ENCODE results near the gene DTHD1. TPM values are rescaled to one million over a fixed set of nuclear protein-coding genes. Genes with fewer than 3 reads are reported as not detected.

Gene DTHD1
- total RNA-seq, 2 donors from 2014 or later = not detected

DNA sequence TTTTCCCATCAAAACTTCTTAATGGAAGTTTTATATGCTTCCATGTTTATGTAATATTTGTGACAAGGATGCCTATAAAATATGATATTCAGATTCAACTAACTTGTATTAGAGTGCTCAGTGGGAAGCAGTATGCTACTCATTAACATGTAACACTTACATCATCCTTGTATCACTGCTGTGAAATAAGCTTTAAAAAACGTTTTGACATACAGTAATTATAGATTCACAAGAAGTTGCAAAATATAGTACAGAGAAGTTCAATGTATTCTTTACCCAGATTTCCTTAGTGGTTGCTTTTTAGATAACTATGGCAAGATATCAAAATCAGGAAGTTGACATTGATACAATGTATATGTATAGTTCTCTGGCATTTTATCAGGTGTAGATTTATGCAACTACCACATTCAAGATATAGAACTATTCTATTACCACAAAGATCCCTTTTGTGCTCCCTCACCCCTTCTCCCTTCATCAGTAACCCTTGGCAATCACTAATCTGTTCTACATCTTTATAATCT lies 56.3 kb downstream of the DTHD1 start:
- no peaks in the 10 kb centered on the region for H3K27me3 Mint-ChIP-seq (ENCODE audit: insufficient read depth)
- DNase-seq = no peak
- no peak overlapping the region for H3K27ac ChIP-seq (ENCODE audit: low read depth, low read length)
- no peaks in the 10 kb centered on the region for H3K9me3 Mint-ChIP-seq
- H3K4me1 Mint-ChIP-seq = peaks cover 8% of the 10 kb centered on the region
- no peak overlapping the region for H3K27ac Mint-ChIP-seq
- TF ChIP-seq CTCF (conservative IDR thresholded peaks at IDR 0.05) = no peak
- WGBS, 2 experiments (ENCODE audit: insufficient coverage in 1 of 2, insufficient read length in 1 of 2) = 50% methylated on average over 1 of the region's 1 CpG; no CpG with 5 or more reads in 1 of the 2 experiments
- no peak overlapping the region for H3K4me3 Mint-ChIP-seq
- H3K4me1 ChIP-seq (ENCODE audit: control insufficient read depth, insufficient read depth, low read length) = no peaks in the 10 kb centered on the region
- H3K36me3 ChIP-seq (ENCODE audit: control insufficient read depth, insufficient read depth, low read length) = no peaks in the 10 kb centered on the region
- H3K4me3 ChIP-seq (ENCODE audit: low read length) = no peak overlapping the region
- no peak overlapping the region for H3K9ac ChIP-seq (ENCODE audit: extremely low read depth, low read length, poor library complexity, severe bottlenecking)
- no peaks in the 10 kb centered on the region for H3K36me3 Mint-ChIP-seq (ENCODE audit: low read depth)
- no peaks in the 10 kb centered on the region for H3K27me3 ChIP-seq (ENCODE audit: control insufficient read depth, insufficient read depth, low read length, poor library complexity, severe bottlenecking)
- H3K9me3 ChIP-seq (ENCODE audit: control insufficient read depth, low read length) = no peaks in the 10 kb centered on the region

- H3K27me3 ChIP-seq (ENCODE audit: control insufficient read depth, insufficient read depth, low read length, poor library complexity, severe bottlenecking) = no peaks in the 10 kb centered on the region
- Mint-ChIP-seq H3K36me3 (ENCODE audit: low read depth) (no peaks in the 10 kb centered on the region), H3K4me1 (peaks cover 8% of the 10 kb centered on the region), H3K27ac (no peak overlapping the region), H3K27me3 (ENCODE audit: insufficient read depth) (no peaks in the 10 kb centered on the region), H3K9me3 (no peaks in the 10 kb centered on the region), H3K4me3 (no peak overlapping the region)
- no peak overlapping the region for H3K9ac ChIP-seq (ENCODE audit: extremely low read depth, low read length, poor library complexity, severe bottlenecking)
- no peak overlapping the region for H3K27ac ChIP-seq (ENCODE audit: low read depth, low read length)
- no peak for TF ChIP-seq CTCF (conservative IDR thresholded peaks at IDR 0.05)
- no peaks in the 10 kb centered on the region for H3K4me1 ChIP-seq (ENCODE audit: control insufficient read depth, insufficient read depth, low read length)
- no peaks in the 10 kb centered on the region for H3K9me3 ChIP-seq (ENCODE audit: control insufficient read depth, low read length)
- no peak overlapping the region for H3K4me3 ChIP-seq (ENCODE audit: low read length)
- DNase-seq = no peak
- no peaks in the 10 kb centered on the region for H3K36me3 ChIP-seq (ENCODE audit: control insufficient read depth, insufficient read depth, low read length)
- WGBS, 2 experiments (ENCODE audit: insufficient coverage in 1 of 2, insufficient read length in 1 of 2) = 85 to 100% methylated on average over 2 of the region's 3 CpGs
These were observed 57.6 kb downstream of the DTHD1 start for GRCh38 chr4:36338973-36339372.

- no peak overlapping the region for H3K4me3 Mint-ChIP-seq
- DNase-seq = no peak
- H3K9me3 Mint-ChIP-seq = no peaks in the 10 kb centered on the region
- no peaks in the 10 kb centered on the region for H3K36me3 Mint-ChIP-seq (ENCODE audit: low read depth)
- H3K4me3 ChIP-seq (ENCODE audit: low read length) = no peak overlapping the region
- H3K27ac Mint-ChIP-seq = no peak overlapping the region
- H3K4me1 ChIP-seq (ENCODE audit: control insufficient read depth, insufficient read depth, low read length) = no peaks in the 10 kb centered on the region
- no peak overlapping the region for H3K9ac ChIP-seq (ENCODE audit: extremely low read depth, low read length, poor library complexity, severe bottlenecking)
- peaks cover under 1% of the 10 kb centered on the region for H3K4me1 Mint-ChIP-seq
- H3K27me3 ChIP-seq (ENCODE audit: control insufficient read depth, insufficient read depth, low read length, poor library complexity, severe bottlenecking) = no peaks in the 10 kb centered on the region
- H3K27ac ChIP-seq (ENCODE audit: low read depth, low read length) = no peak overlapping the region
- WGBS, 2 experiments (ENCODE audit: insufficient coverage in 1 of 2, insufficient read length in 1 of 2) = 92 to 94% methylated on average over 6 of the region's 6 CpGs
- H3K36me3 ChIP-seq (ENCODE audit: control insufficient read depth, insufficient read depth, low read length) = no peaks in the 10 kb centered on the region
- H3K27me3 Mint-ChIP-seq (ENCODE audit: insufficient read depth) = no peaks in the 10 kb centered on the region
- no peaks in the 10 kb centered on the region for H3K9me3 ChIP-seq (ENCODE audit: control insufficient read depth, low read length)
- no peak for TF ChIP-seq CTCF (conservative IDR thresholded peaks at IDR 0.05)
These were observed 60.5 kb downstream of the DTHD1 start for GRCh38 chr4:36341936-36342335.
